Nephron (organoid): ENCODE measurements around the gene GSX2.

ENCODE experiments used
- H3K27ac Mint-ChIP-seq, 3 experiments: 2 replicates each; pipeline ENCODE4 v1.8.0; 2020; ENCODE audit warnings: mixed read lengths in 3 of 3, mild to moderate bottlenecking in 2 of 3, moderate library complexity in 1 of 3
- H3K27me3 Mint-ChIP-seq: 2 replicates; pipeline ENCODE4 v1.8.0; 2021; ENCODE audit warnings: low read depth, mild to moderate bottlenecking, moderate library complexity, mixed read lengths
- H3K36me3 Mint-ChIP-seq: 2 replicates; pipeline ENCODE4 v1.8.0; 2020; ENCODE audit warnings: low read depth, mixed read lengths
- H3K4me1 Mint-ChIP-seq: 2 replicates; pipeline ENCODE4 v1.8.0; 2020; ENCODE audit warnings: mixed read lengths
- H3K4me3 Mint-ChIP-seq, 3 experiments: 2 replicates each; pipeline ENCODE4 v1.8.0; 2020; ENCODE audit warnings: mild to moderate bottlenecking in 3 of 3, mixed read lengths in 3 of 3, moderate library complexity in 2 of 3
- H3K9me3 Mint-ChIP-seq: 2 replicates; pipeline ENCODE4 v1.8.0; 2020; ENCODE audit warnings: mixed read lengths
- TF ChIP-seq, protein P1 (sequence below), 3 experiments: fragments of 200-600 bp; sonication (generic); IDR thresholded peaks; one replicate each; pipeline ENCODE4 v1.5.0; 2021; ENCODE audit warnings: antibody characterized with exemption in 3 of 3; ENCODE audit not compliant: unreplicated experiment in 3 of 3

The GSX2 gene

DNA sequence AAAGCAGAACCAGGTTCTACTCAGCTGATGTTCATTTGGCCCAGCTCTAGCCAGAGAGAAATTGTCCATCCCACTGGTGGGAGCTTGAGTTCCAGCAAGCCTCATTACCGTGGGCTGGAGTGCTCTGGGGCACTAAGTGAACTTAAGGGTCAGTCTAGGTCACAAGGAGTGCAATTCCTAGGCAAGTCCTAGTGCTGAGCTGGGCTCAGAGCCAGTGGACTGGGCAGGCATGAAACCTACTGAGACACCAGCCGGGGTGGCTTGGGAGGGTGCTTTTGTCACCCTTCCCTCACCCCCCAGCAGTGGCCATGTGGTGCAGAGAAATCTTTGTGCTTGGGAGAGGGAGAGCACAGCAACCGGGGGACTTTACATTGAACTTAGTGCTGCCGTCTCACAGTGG lies 39.4 kb downstream of the GSX2 start:
- TF ChIP-seq, protein P1, sequence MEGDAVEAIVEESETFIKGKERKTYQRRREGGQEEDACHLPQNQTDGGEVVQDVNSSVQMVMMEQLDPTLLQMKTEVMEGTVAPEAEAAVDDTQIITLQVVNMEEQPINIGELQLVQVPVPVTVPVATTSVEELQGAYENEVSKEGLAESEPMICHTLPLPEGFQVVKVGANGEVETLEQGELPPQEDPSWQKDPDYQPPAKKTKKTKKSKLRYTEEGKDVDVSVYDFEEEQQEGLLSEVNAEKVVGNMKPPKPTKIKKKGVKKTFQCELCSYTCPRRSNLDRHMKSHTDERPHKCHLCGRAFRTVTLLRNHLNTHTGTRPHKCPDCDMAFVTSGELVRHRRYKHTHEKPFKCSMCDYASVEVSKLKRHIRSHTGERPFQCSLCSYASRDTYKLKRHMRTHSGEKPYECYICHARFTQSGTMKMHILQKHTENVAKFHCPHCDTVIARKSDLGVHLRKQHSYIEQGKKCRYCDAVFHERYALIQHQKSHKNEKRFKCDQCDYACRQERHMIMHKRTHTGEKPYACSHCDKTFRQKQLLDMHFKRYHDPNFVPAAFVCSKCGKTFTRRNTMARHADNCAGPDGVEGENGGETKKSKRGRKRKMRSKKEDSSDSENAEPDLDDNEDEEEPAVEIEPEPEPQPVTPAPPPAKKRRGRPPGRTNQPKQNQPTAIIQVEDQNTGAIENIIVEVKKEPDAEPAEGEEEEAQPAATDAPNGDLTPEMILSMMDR (IDR thresholded peaks at IDR 0.05; ENCODE audit: unreplicated experiment in 3 of 3), result no peak

GRCh38 chr4:54140287-54140686 lies 40.3 kb downstream of the GSX2 start:
- Mint-ChIP-seq H3K4me1 (no peaks in the 10 kb centered on the region), H3K27me3 (no peaks in the 10 kb centered on the region), H3K27ac (no peak overlapping the region), H3K4me3 (no peak overlapping the region), H3K9me3 (no peaks in the 10 kb centered on the region), H3K36me3 (no peaks in the 10 kb centered on the region)
- TF ChIP-seq, protein P1 (IDR thresholded peaks at IDR 0.05; ENCODE audit: unreplicated experiment in 3 of 3), result no peak

More for the DNA sequence above, 39.4 kb downstream of the GSX2 start:
- no peaks in the 10 kb centered on the region for H3K4me1 Mint-ChIP-seq
- no peak overlapping the region for H3K4me3 Mint-ChIP-seq
- no peak overlapping the region for H3K27ac Mint-ChIP-seq
- no peaks in the 10 kb centered on the region for H3K36me3 Mint-ChIP-seq
- no peaks in the 10 kb centered on the region for H3K9me3 Mint-ChIP-seq
- H3K27me3 Mint-ChIP-seq, result no peaks in the 10 kb centered on the region

DNA sequence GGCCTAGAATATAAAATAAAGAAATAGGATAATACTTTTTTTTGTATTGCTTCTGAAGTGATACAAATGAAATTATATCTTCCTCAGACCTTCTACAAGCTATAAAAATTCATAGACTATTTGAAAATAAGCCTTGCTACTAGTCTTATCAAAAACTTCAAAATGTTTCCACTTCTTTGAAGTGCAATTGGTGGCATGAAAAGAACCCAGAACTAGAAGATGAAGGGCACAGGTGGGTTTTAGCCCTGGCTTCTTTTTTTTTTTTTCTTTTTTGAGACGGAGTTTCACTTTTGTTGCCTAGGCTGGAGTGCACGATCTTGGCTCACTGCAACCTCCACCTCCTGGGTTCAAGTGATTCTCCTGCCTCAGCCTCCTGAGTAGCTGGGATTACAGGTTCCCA lies 44.2 kb downstream of the GSX2 start:
- peaks cover 3% of the 10 kb centered on the region for H3K9me3 Mint-ChIP-seq

DNA sequence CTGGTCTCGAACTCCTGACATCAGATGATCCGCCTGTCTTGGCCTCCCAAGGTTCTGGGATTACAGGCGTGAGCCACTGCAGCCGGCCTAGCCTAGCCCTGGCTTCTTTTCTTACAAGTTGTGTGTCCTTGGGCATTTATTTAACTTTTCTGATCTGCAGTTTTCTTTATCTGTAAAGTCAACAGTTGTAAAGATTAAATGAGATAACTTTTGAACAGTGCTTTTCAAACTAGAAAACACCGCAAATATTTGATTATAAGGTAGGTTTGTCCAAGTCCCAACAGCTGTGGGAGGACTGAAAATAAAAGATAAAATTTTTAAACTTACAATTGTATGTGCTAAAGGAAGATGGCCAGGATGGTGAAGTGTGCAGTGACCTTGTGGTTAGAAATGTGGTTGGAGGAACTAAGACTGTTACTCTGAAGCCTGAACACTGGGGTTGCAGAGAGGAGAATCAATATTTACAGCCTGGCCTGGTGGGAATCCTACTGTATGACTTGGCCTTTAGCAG lies 44.8 kb downstream of the GSX2 start:
- no peaks in the 10 kb centered on the region for H3K4me1 Mint-ChIP-seq
- TF ChIP-seq, protein P1 (IDR thresholded peaks at IDR 0.05; ENCODE audit: unreplicated experiment in 3 of 3), result no peak
- no peaks in the 10 kb centered on the region for H3K27me3 Mint-ChIP-seq
- no peak overlapping the region for H3K4me3 Mint-ChIP-seq
- H3K27ac Mint-ChIP-seq, result no peak overlapping the region
- peaks cover 3% of the 10 kb centered on the region for H3K9me3 Mint-ChIP-seq
- no peaks in the 10 kb centered on the region for H3K36me3 Mint-ChIP-seq

More for the DNA sequence above, 44.2 kb downstream of the GSX2 start:
- TF ChIP-seq, protein P1 (IDR thresholded peaks at IDR 0.05; ENCODE audit: unreplicated experiment in 3 of 3), result no peak
- Mint-ChIP-seq H3K27me3 (no peaks in the 10 kb centered on the region), H3K27ac (no peak overlapping the region), H3K4me1 (no peaks in the 10 kb centered on the region), H3K4me3 (no peak overlapping the region), H3K36me3 (no peaks in the 10 kb centered on the region)

GRCh38 chr4:54146139-54146538 lies 46.2 kb downstream of the GSX2 start:
- Mint-ChIP-seq H3K4me1 (no peaks in the 10 kb centered on the region), H3K27ac (no peak overlapping the region), H3K4me3 (no peak overlapping the region), H3K36me3 (no peaks in the 10 kb centered on the region), H3K27me3 (no peaks in the 10 kb centered on the region), H3K9me3 (peaks cover 7% of the 10 kb centered on the region)
- TF ChIP-seq, protein P1 (IDR thresholded peaks at IDR 0.05; ENCODE audit: unreplicated experiment in 3 of 3), result no peak

DNA sequence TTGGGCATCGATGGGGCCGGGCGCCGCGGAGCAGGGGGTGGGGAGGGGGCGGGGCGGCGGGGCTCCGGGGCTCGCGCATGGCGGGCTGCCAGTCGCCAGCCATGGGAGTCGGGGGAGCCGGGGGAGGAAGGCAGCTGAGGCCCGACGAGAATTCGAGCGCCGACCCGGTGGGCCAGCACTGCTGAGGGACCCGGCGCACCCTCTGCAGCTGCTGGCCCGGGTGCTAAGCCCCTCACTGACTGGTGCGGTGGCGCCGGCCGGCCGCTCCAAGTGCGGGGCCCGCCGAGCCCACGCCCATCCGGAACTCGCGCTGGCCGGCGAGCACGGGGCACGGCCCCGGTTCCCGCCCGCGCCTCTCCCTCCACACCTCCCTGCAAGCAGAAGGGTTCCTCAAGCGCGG lies 49.4 kb downstream of the GSX2 start:
- Mint-ChIP-seq H3K27ac (no peak overlapping the region), H3K36me3 (no peaks in the 10 kb centered on the region)
- TF ChIP-seq, protein P1 (IDR thresholded peaks at IDR 0.05; ENCODE audit: unreplicated experiment in 3 of 3), result no peak

More for the DNA sequence above, 49.4 kb downstream of the GSX2 start:
- Mint-ChIP-seq H3K4me1 (no peaks in the 10 kb centered on the region), H3K9me3 (peaks cover 7% of the 10 kb centered on the region), H3K27me3 (peaks cover 5% of the 10 kb centered on the region), H3K4me3 (no peak overlapping the region)
